NCI-H2107 (cell line): ENCODE measurements around the gene ARMH1.
"Not testable (repeated sequence)": the region's sequence is repeated elsewhere in the genome, so short reads cannot be mapped to it uniquely, and the experiment has no call there.

Experiments
- DNase-seq: peaks from one replicate; lab custom pipeline; 2025; lab: John Stamatoyannopoulos, UW

The ARMH1 gene

GRCh38 chr1:44695671-44696070 is 21.2 kb downstream of the ARMH1 start:
- DNase-seq = no peak

GRCh38 chr1:44696101-44696500 is 21.6 kb downstream of the ARMH1 start:
- no peak for DNase-seq

- DNase-seq = no peak
Observed at GRCh38 chr1:44696789-44697345, 22.4 kb downstream of the ARMH1 start.

- no peak for DNase-seq
Observed at GRCh38 chr1:44698138-44698537, 23.6 kb downstream of the ARMH1 start.

- not testable (repeated sequence) for DNase-seq
Observed at GRCh38 chr1:44699375-44699774, 24.9 kb downstream of the ARMH1 start.

GRCh38 chr1:44700573-44700972 is 26.1 kb downstream of the ARMH1 start:
- DNase-seq = no peak

GRCh38 chr1:44701141-44701573 is 26.6 kb downstream of the ARMH1 start:
- no peak for DNase-seq

- DNase-seq = no peak
Observed at GRCh38 chr1:44705470-44705869, 31.0 kb downstream of the ARMH1 start.

- no peak for DNase-seq
Observed at GRCh38 chr1:44705938-44706337, 31.4 kb downstream of the ARMH1 start.

- no peak for DNase-seq
Observed at GRCh38 chr1:44707112-44707881, 32.8 kb downstream of the ARMH1 start.

- DNase-seq = no peak
Observed at GRCh38 chr1:44707959-44708831, 33.7 kb downstream of the ARMH1 start.

- DNase-seq = peak; percentile 44
Observed at GRCh38 chr1:44713321-44713781, 38.8 kb downstream of the ARMH1 start.

GRCh38 chr1:44714532-44714931 is 40.0 kb downstream of the ARMH1 start:
- DNase-seq = no peak

- DNase-seq = peak; percentile 74
Observed at GRCh38 chr1:44714944-44715571, 40.5 kb downstream of the ARMH1 start.

GRCh38 chr1:44717156-44717555 is 42.6 kb downstream of the ARMH1 start:
- no peak for DNase-seq

GRCh38 chr1:44717653-44718052 is 43.1 kb downstream of the ARMH1 start:
- no peak for DNase-seq

- no peak for DNase-seq
Observed at GRCh38 chr1:44718091-44718490, 43.6 kb downstream of the ARMH1 start.

GRCh38 chr1:44719318-44719717 is 44.8 kb downstream of the ARMH1 start:
- no peak for DNase-seq

- DNase-seq = no peak
Observed at GRCh38 chr1:44720281-44720680, 45.8 kb downstream of the ARMH1 start.

- DNase-seq = peak; percentile 79
Observed at GRCh38 chr1:44721485-44722361, 47.2 kb downstream of the ARMH1 start.

GRCh38 chr1:44723064-44723463 is 48.5 kb downstream of the ARMH1 start:
- DNase-seq = no peak
